ENCODE results near the gene EIF5A2.

The EIF5A2 gene

DNA sequence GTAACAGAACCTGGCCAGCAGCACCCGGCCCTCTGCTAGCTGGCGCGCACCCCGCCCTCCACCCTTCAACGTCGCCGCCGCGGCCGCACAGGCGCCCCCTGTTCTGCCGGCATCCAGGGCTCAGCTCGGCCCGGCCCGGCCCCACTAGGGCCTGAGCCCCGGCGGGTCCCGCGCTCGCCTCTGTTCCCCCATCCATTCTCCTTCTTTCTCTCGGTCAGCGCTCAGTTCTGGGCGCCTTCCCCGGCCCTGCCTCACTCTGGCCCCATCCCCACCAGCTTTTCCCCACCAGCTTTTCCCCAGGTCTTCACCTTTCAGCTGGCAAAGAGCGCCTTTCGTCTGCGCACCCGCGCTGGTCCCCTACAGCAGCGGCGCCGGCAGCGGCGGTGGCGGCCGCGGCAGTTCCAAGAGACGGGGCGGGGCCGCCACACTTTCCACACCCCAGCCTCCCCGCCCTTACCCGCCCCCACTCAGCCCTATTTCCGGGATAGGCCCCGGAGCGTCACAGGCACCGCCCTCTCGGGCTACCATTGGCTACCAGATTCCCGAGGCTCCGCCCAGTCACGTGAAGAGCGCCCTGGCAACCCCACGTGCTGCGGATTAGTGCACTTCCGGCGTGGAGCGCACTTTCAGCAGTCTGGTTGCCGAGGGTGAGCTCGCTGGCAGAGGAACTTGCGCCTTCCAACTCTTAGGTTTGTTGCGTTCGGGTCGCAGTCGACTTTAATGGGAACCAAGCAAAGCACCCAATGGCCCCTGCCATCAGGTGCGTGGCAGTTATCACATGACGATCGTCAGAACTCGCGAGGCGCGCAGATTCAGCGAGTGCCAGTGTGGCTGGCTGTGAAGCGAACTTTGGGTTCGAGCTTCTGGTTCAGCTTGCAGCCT, at the start of gene EIF5A2:
Gene EIF5A2, minus strand, starts transcription at position 403 of the 882 bp plus-strand sequence. CDS start 831 bp downstream, outside the sequence.
- Mint-ChIP-seq H3K4me1 (peaks cover 14% of the 10 kb centered on the region), H3K9me3 (peaks cover 24% of the 10 kb centered on the region), H3K4me3 (peak within 1 kb of the TSS; percentile 96), H3K27ac (no peak within 1 kb of the TSS), H3K36me3 (ENCODE audit: low read depth) (no peaks in the 10 kb centered on the region), H3K27me3 (ENCODE audit: low read depth, poor library complexity) (peaks cover 20% of the 10 kb centered on the region)
- DNase-seq: peak; percentile 84
- no peak for TF ChIP-seq CTCF (IDR thresholded peaks at IDR 0.05)

DNA sequence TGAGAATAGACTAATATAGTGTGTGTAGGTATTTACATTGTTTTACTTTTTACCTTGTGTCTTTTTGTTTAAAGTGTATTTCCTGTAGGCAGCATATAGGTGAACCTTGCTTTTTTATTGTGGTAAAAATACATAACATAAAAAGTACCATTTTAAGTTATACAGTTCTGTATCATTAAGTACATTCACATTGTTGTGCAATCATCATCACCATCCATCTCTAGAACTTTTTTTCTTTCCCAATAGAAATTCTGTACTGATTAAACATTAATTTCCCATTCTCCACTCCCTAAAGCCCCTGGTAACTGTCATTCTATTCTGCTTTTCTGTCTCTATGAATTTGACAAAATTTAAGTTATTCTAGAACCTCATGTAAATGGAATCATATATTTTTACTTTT, 48.2 kb upstream of the EIF5A2 start:
- DNase-seq: no peak
- Mint-ChIP-seq H3K27ac (no peak overlapping the region), H3K27me3 (ENCODE audit: low read depth, poor library complexity) (no peaks in the 10 kb centered on the region), H3K9me3 (no peaks in the 10 kb centered on the region), H3K36me3 (ENCODE audit: low read depth) (no peaks in the 10 kb centered on the region), H3K4me3 (no peak overlapping the region), H3K4me1 (no peaks in the 10 kb centered on the region)
- no peak for TF ChIP-seq CTCF (IDR thresholded peaks at IDR 0.05)

DNA sequence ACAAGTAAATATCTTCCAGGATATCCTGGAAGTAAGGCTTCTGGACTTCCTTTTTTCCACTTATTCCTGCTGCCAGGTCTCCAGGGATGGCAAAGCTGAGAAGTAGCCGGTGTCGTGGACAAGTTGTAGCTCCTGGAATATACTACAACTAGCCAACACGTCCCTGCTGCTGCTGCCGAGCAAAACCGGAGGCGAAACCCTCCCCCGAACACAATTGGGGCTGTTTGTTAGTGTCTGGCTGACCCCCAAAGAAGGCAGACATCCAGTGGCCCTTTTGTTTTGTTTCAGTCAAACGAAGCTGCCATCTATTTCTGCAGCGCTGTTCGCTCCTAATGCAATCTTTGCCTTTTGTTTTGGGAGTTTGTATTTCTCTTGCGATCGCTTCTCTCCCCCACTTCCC, 45.3 kb upstream of the EIF5A2 start:
- no peak overlapping the region for H3K4me3 Mint-ChIP-seq
- H3K27ac Mint-ChIP-seq: no peak overlapping the region

GRCh38 chr3:170953229-170953628, 44.8 kb upstream of the EIF5A2 start:
- Mint-ChIP-seq H3K4me3 (no peak overlapping the region), H3K27ac (no peak overlapping the region), H3K9me3 (peaks cover 4% of the 10 kb centered on the region), H3K36me3 (ENCODE audit: low read depth) (no peaks in the 10 kb centered on the region), H3K4me1 (no peaks in the 10 kb centered on the region), H3K27me3 (ENCODE audit: low read depth, poor library complexity) (no peaks in the 10 kb centered on the region)
- no peak for DNase-seq
- no peak for TF ChIP-seq CTCF (IDR thresholded peaks at IDR 0.05)

More for the DNA sequence above, 45.3 kb upstream of the EIF5A2 start:
- no peaks in the 10 kb centered on the region for H3K9me3 Mint-ChIP-seq
- H3K36me3 Mint-ChIP-seq (ENCODE audit: low read depth): no peaks in the 10 kb centered on the region
- no peak for TF ChIP-seq CTCF (IDR thresholded peaks at IDR 0.05)
- no peaks in the 10 kb centered on the region for H3K4me1 Mint-ChIP-seq
- DNase-seq: no peak
- H3K27me3 Mint-ChIP-seq (ENCODE audit: low read depth, poor library complexity): no peaks in the 10 kb centered on the region

DNA sequence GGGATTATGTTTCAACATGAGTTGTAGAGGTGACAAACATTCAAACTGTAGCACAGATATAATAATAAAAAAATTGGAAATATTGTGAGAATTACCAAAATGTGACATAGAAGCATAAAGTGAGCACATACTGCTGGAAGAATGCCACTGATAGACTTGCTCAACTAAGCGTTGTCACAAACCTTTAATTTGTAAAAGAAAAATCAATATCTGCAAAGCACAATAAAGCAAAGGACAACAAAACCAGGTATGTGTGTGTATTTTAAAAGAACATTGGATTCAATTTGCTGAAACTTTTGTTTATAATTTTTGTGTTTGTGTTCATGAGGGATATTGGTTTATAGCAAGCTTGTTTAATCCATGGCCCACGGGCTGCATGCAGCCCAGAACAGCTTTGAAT, 40.8 kb upstream of the EIF5A2 start:
- Mint-ChIP-seq H3K4me3 (no peak overlapping the region), H3K27ac (no peak overlapping the region), H3K9me3 (peaks cover 33% of the 10 kb centered on the region), H3K36me3 (ENCODE audit: low read depth) (no peaks in the 10 kb centered on the region), H3K4me1 (no peaks in the 10 kb centered on the region), H3K27me3 (ENCODE audit: low read depth, poor library complexity) (peaks cover 5% of the 10 kb centered on the region)
- DNase-seq: no peak
- no peak for TF ChIP-seq CTCF (IDR thresholded peaks at IDR 0.05)

Measured in nephron progenitor cell (in vitro differentiated cells).